SK-N-MC (cell line): ENCODE results near the gene TGFBR3.

ENCODE experiments used
- EZH2 ChIP-seq: fragments of 200-600 bp; sonication (generic); IDR thresholded peaks from one replicate; pipeline ENCODE4 v1.6.1; 2017; ENCODE audit warnings: antibody characterized with exemption
- FOXP2 ChIP-seq: optimal IDR thresholded peaks from 2 replicates; pipeline ENCODE3; 2011; ENCODE audit warnings: mild to moderate bottlenecking, moderate library complexity; ENCODE audit not compliant: insufficient read depth; ENCODE audit errors: extremely low read length, control extremely low read depth
- POLR2AphosphoS5 ChIP-seq: IDR thresholded peaks from 2 replicates; pipeline ENCODE4 v1.6.1; 2012; ENCODE audit warnings: mild to moderate bottlenecking, low read depth, low read length, borderline replicate concordance

GRCh38 chr1:91754816-91755580, 131.0 kb downstream of the TGFBR3 start:
- TF ChIP-seq EZH2 (no peak), POLR2AphosphoS5 (no peak), FOXP2 (no peak)
